Fibroblast of skin of right quadriceps (primary cell): ENCODE measurements around the gene PLXNA1.

Experiments
- DNase-seq: peaks from one replicate; pipeline ENCODE4 v3.0.0-alpha.2; 2013

Gene PLXNA1

GRCh38 chr3:126954141-126954842, 28.6 kb upstream of the PLXNA1 start:
- DNase-seq, result no peak

GRCh38 chr3:126955004-126955790, 27.7 kb upstream of the PLXNA1 start:
- DNase-seq, result no peak

GRCh38 chr3:126956361-126956760, 26.6 kb upstream of the PLXNA1 start:
- DNase-seq, result no peak

- DNase-seq, result no peak
These were observed 25.9 kb upstream of the PLXNA1 start for GRCh38 chr3:126956866-126957650.

- no peak for DNase-seq
These were observed 24.9 kb upstream of the PLXNA1 start for GRCh38 chr3:126957776-126958637.

GRCh38 chr3:126958638-126959085, 24.3 kb upstream of the PLXNA1 start:
- DNase-seq, result no peak

- DNase-seq, result no peak
These were observed 23.6 kb upstream of the PLXNA1 start for GRCh38 chr3:126959136-126959920.

GRCh38 chr3:126959921-126960603, 22.9 kb upstream of the PLXNA1 start:
- peak; percentile 28 for DNase-seq

GRCh38 chr3:126960604-126960995, 22.3 kb upstream of the PLXNA1 start:
- DNase-seq, result no peak

GRCh38 chr3:126961191-126961790, 21.6 kb upstream of the PLXNA1 start:
- DNase-seq, result peak; percentile 14

- DNase-seq, result no peak
These were observed 21.0 kb upstream of the PLXNA1 start for GRCh38 chr3:126961791-126962461.

- no peak for DNase-seq
These were observed 20.2 kb upstream of the PLXNA1 start for GRCh38 chr3:126962756-126963155.

- no peak for DNase-seq
These were observed 19.4 kb upstream of the PLXNA1 start for GRCh38 chr3:126963261-126964190.

- no peak for DNase-seq
These were observed 18.7 kb upstream of the PLXNA1 start for GRCh38 chr3:126964261-126964660.

- DNase-seq, result no peak
These were observed 18.0 kb upstream of the PLXNA1 start for GRCh38 chr3:126964950-126965349.

- DNase-seq, result no peak
These were observed 17.3 kb upstream of the PLXNA1 start for GRCh38 chr3:126965526-126966080.

GRCh38 chr3:126967386-126967785, 15.5 kb upstream of the PLXNA1 start:
- DNase-seq, result no peak
